Testis (tissue), 3 donors: ENCODE data around the gene TYROBP. TPM values are rescaled to one million over a fixed set of nuclear protein-coding genes. Genes with fewer than 3 reads are reported as not detected.

Experiments used
- DNase-seq: peaks from one replicate; pipeline ENCODE4 v3.0.0-alpha.2; 2019
- H3K27ac ChIP-seq, 2 donors: fragments of 200-600 bp; sonication (generic); one replicate each; pipeline ENCODE4 v1.5.1; 2019
- H3K27me3 ChIP-seq: fragments of 200-600 bp; sonication (generic); one replicate; pipeline ENCODE4 v1.5.1; 2019
- H3K36me3 ChIP-seq: fragments of 200-600 bp; sonication (generic); one replicate; pipeline ENCODE4 v1.5.1; 2017; ENCODE audit warnings: low read depth; ENCODE audit errors: missing control alignments
- H3K4me1 ChIP-seq: fragments of 200-600 bp; sonication (generic); one replicate; pipeline ENCODE4 v1.5.1; 2019
- H3K4me3 ChIP-seq, 2 donors: fragments of 200-600 bp; sonication (generic); one replicate each; pipeline ENCODE4 v1.5.1; 2017 to 2019
- H3K9me3 ChIP-seq: fragments of 200-600 bp; sonication (generic); one replicate; pipeline ENCODE4 v1.5.1; 2017
- CTCF ChIP-seq, 3 experiments: fragments of 450-650 bp in 2 of 3; fragments of 200-600 bp in 1 of 3; sonication (generic) in 1 of 3; IDR thresholded peaks; one replicate each; pipeline ENCODE4 v1.5.1; 2016 to 2019; ENCODE audit warnings: antibody characterized with exemption in 3 of 3, mild to moderate bottlenecking in 2 of 3, moderate library complexity in 1 of 3
- POLR2A ChIP-seq: fragments of 450-650 bp; IDR thresholded peaks from one replicate; pipeline ENCODE4 v1.6.1; 2017; ENCODE audit warnings: antibody characterized with exemption, mild to moderate bottlenecking, moderate library complexity
- WGBS, 2 donors: methylation state at CpG; one replicate each; pipeline ENCODE4 v1.1.5; 2018; 5-methylcytosine and 5-hydroxymethylcytosine counted together
- intact Hi-C: fragments of 100-400 bp; cut with DNase I; formaldehyde crosslinking; loops from one replicate; pipeline ENCODE4 v1.15.1; 2023; ENCODE audit warnings: low total_unique reads
- polyA plus RNA-seq: library from polyadenylated mRNA; stranded (reverse); fragments of 350-450 nt; fragmentation: Illumina TruSeq; extraction: RNeasy Lipid Tissue Mini Kit (QIAGEN cat#74804); gene quantifications from one replicate; pipeline ENCODE4 v1.2.3, GENCODE V29; 2014; ENCODE audit warnings: low read depth, low replicate concordance; ENCODE audit not compliant: insufficient read depth
- total RNA-seq, 2 donors: library from RNA; depleted of rRNA; stranded (reverse); fragments of >200 nt; gene quantifications; one replicate each; pipeline ENCODE4 v1.2.3, GENCODE V29; 2016

TYROBP gene
- total and polyA plus RNA-seq, 3 donors from 2014 or later, result 2.9 to 77.5 (median 21.7) TPM

- intact Hi-C loops, result no loop called here
- Histone ChIP-seq H3K27me3 (no peaks in the 10 kb centered on the region), H3K9me3 (no peaks in the 10 kb centered on the region), H3K36me3 (no peaks in the 10 kb centered on the region), H3K4me3 (peak overlapping the region in 1 of 2 donors; percentile 5), H3K27ac (no peak overlapping the region), H3K4me1 (no peaks in the 10 kb centered on the region)
- TF ChIP-seq POLR2A, result no peak
- no peak for TF ChIP-seq CTCF (IDR thresholded peaks at IDR 0.05)
- 55 to 83% methylated on average over 11 of the region's 11 CpGs for WGBS, 2 donors
- no peak for DNase-seq
These were observed 37.2 kb upstream of the TYROBP start for GRCh38 chr19:35945121-35945790.

GRCh38 chr19:35944556-35944955 lies 36.5 kb upstream of the TYROBP start:
- TF ChIP-seq POLR2A, result no peak
- no peak for TF ChIP-seq CTCF (IDR thresholded peaks at IDR 0.05)
- 70 to 72% methylated on average over 42 to 50 of the region's 52 CpGs for WGBS, 2 donors

GRCh38 chr19:35943321-35944301 lies 35.5 kb upstream of the TYROBP start:
- no peak for DNase-seq
- intact Hi-C loops, result no loop called here
- Histone ChIP-seq H3K36me3 (no peaks in the 10 kb centered on the region), H3K4me1 (no peaks in the 10 kb centered on the region), H3K27ac (no peak overlapping the region), H3K27me3 (no peaks in the 10 kb centered on the region), H3K4me3 (no peak overlapping the region), H3K9me3 (no peaks in the 10 kb centered on the region)
- TF ChIP-seq CTCF (IDR thresholded peaks at IDR 0.05) (no peak), POLR2A (no peak)
- 86 to 88% methylated on average over 9 of the region's 9 CpGs for WGBS, 2 donors

More at GRCh38 chr19:35944556-35944955, 36.5 kb upstream of the TYROBP start:
- Histone ChIP-seq H3K27me3 (no peaks in the 10 kb centered on the region), H3K27ac (no peak overlapping the region), H3K4me1 (no peaks in the 10 kb centered on the region), H3K9me3 (no peaks in the 10 kb centered on the region), H3K36me3 (no peaks in the 10 kb centered on the region), H3K4me3 (peak overlapping the region in 1 of 2 donors; percentile 5)
- DNase-seq, result no peak
- intact Hi-C loops, result no loop called here

- Histone ChIP-seq H3K4me1 (peaks cover 8% of the 10 kb centered on the region), H3K27me3 (no peaks in the 10 kb centered on the region), H3K27ac (no peak overlapping the region), H3K4me3 (no peak overlapping the region), H3K36me3 (no peaks in the 10 kb centered on the region), H3K9me3 (no peaks in the 10 kb centered on the region)
- intact Hi-C loops, result no loop called here
- TF ChIP-seq CTCF (IDR thresholded peaks at IDR 0.05), result no peak
- no peak for TF ChIP-seq POLR2A
- DNase-seq, result no peak
- WGBS, 2 donors, result 97% methylated on average over 3 of the region's 3 CpGs; no CpG with 5 or more reads in 1 of the 2 donors
These were observed 34.1 kb upstream of the TYROBP start for GRCh38 chr19:35942235-35942634.
